NT2/D1 (cell line): ENCODE results near the gene ADGRA1.

ENCODE experiments used
- SUZ12 ChIP-seq: IDR thresholded peaks from 2 replicates; pipeline ENCODE4 v1.6.1; 2011; ENCODE audit not compliant: insufficient read length, insufficient read depth; ENCODE audit errors: extremely low read depth
- YY1 ChIP-seq: IDR thresholded peaks from 2 replicates; pipeline ENCODE4 v1.6.1; 2011; ENCODE audit not compliant: insufficient read length, insufficient read depth
- ZNF274 ChIP-seq: IDR thresholded peaks from 2 replicates; pipeline ENCODE4 v1.6.1; 2011; ENCODE audit warnings: mild to moderate bottlenecking, low read depth, low read length

GRCh38 chr10:133040198-133040597, 47.5 kb upstream of the ADGRA1 start:
- TF ChIP-seq ZNF274 (no peak), SUZ12 (no peak), YY1 (no peak)
